UCSD-AML1 (cell line): ENCODE data around the gene ZBTB7C.
A peak's percentile ranks its signal among the peaks of the same experiment; 100 is the strongest.
"Not testable (repeated sequence)": the region's sequence is repeated elsewhere in the genome, so short reads cannot be mapped to it uniquely, and the experiment has no call there.

Experiments
- DNase-seq: peaks from one replicate; lab custom pipeline; 2025; ENCODE audit not compliant: unreplicated experiment; lab: John Stamatoyannopoulos, UW

The ZBTB7C gene

DNA sequence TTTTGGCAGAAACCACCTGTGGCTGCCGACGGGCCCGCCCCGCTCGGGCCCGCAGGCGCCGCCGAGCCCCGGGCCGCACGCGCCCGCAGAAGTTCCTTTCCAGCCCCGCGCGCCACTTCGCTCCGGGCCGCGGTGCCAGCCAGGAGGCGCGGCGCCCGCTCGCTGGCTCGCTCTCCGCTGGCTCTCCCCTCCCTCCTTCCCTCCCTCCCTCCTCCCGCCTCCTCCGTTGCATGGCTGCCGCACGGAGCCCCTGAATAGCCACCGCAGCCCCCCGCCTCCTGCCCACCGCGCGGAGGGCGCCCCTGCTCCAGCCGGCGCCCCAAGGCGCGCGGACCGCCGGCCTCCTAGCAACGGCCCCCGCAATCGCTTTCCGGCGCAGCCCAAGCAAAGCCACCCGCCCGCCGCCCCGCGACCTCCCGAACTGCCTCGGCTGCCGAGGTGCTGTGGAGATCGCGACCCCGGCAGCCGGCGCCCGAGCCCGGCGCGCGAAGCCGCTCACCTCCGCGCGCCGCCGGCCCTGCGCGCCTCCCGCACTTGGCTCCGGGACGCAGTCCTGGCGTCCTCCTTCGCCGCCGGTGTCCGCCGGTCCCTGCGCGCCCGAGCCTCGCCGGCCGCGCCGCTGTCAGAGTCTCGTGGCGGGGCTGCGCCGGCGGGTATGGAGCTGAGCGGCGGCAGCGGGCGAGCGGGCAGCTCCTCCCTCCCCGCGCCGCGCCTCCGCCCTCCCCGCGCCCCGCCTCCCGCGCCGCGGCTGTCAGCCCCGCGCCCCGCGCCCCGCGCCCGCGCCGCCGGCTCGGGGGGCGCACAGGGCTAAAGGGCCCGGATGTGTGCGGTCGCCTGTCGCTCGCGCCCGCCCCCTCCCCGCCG, at the start of gene ZBTB7C:
Gene ZBTB7C (minus strand): TSS at position 657 of the 864 bp plus-strand sequence.
- DNase-seq = no peak

- DNase-seq = no peak
Measured at GRCh38 chr18:48456838-48457237, 47.7 kb upstream of the ZBTB7C start.

- peak; percentile 41 for DNase-seq
Measured at GRCh38 chr18:48455555-48456478, 46.6 kb upstream of the ZBTB7C start.

DNA sequence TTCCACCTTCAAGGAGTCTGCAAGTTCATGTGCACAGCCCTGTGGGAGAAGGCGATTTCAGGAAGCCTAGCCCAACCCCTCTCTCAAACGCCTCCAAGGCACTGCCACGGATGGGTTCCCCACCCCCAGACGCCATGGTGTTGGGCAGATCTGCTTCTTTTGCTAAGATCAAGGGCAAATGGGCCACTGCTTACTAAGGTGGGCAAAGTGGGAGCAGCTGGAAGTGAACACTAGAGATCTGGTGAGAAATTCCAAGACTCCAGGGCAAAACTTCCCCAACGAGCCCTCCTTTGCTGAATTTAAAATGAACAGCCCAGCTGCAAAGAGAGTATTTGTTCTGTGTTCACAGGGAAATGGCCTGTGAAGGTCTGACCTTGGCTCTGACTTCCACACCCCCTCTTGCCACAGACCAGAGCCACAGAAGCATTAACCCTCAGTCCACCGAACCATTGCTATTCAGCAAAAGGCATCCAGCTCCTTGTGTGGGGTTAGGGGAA, 45.1 kb upstream of the ZBTB7C start:
- no peak for DNase-seq

DNA sequence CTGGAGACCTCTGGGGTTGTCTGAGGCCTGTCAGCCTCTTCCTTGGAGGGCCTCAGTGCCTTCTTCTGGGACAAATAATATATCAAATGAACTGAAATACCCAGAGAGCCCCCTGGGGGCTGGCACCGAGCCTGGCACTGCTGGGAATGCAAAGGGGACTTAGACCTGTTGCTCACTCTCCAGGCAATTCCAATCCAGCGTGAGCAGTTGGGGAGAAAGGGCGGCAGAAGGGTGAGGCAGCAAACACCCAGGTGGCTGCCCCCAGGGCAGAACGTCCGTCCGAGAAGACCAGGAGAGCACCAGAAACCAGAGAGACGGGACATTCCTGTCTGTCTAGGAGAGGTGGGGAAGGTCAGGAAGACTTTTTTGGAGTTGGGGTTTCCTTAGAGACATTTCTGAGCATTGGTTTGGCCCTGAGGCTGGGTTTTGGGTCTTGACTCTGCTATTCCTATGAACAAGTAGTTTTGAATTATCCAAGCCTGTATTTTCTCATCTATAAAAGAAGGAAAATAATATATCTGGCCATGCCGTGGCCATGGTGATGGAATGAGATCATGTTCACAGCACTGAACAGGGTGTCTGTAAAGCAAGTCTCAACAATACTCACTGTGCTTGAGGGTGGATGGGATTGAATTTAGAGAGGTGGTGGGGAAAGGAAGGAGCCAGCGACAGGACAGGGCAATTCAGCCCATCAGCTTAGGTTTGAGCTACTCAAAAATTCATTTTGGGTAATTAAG, 44.3 kb upstream of the ZBTB7C start:
- DNase-seq = no peak

- DNase-seq = no peak
Measured at GRCh38 chr18:48452861-48453323, 43.7 kb upstream of the ZBTB7C start.

DNA sequence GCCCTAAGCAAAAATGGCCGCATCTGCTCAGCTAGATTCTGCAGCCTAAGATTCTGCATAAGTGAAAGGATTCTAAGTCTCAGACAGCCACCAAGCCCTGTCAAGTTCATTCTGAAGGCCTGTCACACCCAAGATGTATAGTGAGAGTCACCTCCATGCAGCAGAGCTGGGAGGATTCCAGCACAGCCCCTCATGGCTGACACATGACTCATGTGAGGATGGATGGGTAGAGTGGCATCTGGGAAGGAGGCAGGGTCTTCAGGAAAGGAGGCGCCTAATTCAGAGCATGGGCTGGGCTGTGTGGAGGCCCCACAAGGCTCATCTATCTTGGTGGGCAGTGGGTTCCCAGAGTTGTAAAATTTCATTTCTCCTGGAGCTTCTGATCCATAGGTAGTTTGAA, 41.5 kb upstream of the ZBTB7C start:
- DNase-seq = no peak

DNA sequence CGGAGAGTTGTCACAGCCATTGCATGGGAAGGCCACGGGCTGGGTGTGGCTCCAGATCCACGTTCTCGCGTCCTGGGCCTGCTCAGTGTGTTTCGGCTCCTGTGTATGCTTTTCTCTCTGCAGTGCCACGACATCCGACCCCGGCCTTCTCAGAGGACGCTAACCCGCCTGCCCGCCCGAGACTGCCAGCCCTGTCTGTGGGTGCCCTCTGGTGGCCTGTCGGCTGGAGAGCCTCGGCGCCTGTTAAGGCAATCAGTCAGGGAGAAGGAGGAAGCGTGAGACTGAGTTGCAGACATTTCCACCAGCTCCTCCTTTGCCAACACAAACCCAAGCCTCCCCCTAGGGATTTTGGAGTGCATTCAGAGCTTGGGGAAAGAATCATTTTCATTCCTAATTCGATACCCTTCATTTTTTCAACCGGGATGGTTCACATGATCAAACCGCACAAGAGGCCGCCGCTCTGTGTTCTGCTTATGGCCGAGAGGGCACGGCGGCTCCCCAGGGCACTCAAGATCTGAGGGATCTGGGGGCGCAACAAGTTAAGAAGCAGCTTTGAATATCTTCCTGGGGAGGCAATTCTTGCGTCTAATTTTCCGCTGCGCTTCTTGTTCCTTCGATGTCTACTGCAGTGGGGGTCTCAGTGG, 37.5 kb upstream of the ZBTB7C start:
- DNase-seq = peak; percentile 84

GRCh38 chr18:48445540-48445939, 36.4 kb upstream of the ZBTB7C start:
- DNase-seq = peak; percentile 70

GRCh38 chr18:48442761-48443160, 33.6 kb upstream of the ZBTB7C start:
- DNase-seq = no peak

DNA sequence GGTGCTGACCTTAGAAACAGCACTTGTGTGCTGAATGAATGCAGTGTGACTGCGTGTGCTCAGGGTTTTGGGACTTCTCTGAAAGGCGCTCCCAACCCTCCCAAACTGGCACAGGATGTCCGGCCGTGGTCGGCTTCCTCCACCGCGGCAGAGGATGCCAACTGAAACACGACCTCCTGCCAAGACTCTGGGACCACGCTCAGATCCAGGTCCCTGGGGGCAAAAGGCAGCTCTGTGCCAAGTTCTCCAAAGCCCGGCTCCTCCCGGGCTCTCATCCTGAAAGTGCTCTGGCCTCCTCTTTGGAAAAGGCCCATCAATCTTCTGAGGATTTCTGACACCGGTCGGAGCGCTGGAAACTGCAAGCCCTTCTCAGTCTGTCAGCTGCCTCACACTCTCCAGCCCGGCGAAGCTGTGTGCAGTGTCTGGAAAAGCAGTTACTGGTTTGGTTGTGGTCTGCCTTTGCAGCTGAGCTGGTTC, 32.3 kb upstream of the ZBTB7C start:
- peak; percentile 40 for DNase-seq

GRCh38 chr18:48440924-48441323, 31.7 kb upstream of the ZBTB7C start:
- DNase-seq = no peak

- no peak for DNase-seq
Measured at GRCh38 chr18:48436907-48437306, 27.7 kb upstream of the ZBTB7C start.

DNA sequence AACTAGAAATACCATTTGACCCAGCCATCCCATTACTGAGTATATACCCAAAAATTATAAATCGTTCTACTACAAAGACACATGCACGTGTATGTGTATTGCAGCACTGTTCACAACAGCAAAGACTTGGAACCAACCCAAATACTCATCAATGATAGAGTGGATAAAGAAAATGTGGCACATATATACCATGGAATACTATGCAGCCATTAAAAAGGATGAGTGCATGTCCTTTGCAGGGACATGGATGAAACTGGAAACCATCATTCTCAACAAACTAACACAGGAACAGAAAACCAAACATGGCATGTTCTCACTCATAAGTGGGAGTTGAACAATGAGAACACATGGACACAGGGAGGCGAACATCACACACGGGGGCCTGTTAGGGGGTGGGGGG, 25.2 kb upstream of the ZBTB7C start:
- not testable (repeated sequence) for DNase-seq

DNA sequence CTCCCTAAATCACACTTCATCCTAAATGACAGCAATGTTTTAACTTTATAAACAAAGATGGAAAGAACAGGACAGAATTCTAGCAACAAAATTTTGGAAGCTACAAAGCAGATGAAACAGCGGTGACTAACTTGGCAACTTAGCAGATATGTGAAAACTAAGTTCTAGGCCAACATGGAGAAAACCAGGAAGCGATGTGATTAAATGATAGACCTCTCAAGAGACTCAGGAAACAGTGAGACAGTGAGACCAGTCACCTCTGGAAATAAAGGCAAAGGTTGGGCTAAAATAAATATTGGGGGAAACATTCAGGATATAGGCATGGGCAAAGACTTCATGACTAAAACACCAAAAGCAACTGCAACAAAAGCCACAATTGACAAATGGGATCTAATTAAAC, 24.4 kb upstream of the ZBTB7C start:
- no peak for DNase-seq

DNA sequence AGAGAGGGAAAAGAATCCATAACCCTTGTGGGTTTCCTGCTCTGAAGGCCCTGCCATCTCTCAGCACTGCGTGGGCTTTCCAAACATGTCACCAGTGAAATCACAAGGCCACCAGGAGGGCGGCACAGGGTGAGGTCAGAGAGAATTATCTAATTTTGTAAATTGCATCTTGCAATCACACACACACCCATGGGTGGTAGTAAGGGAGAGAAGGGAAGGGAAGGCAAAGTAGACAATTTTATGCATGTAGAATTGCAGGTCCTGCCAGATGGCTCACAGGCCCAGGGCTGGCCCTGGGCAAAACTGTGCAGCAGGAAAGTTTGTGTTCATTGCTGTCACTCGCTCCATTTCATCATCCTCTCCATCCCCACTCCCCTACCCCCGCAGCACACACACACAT, 21.0 kb upstream of the ZBTB7C start:
- DNase-seq = no peak

DNA sequence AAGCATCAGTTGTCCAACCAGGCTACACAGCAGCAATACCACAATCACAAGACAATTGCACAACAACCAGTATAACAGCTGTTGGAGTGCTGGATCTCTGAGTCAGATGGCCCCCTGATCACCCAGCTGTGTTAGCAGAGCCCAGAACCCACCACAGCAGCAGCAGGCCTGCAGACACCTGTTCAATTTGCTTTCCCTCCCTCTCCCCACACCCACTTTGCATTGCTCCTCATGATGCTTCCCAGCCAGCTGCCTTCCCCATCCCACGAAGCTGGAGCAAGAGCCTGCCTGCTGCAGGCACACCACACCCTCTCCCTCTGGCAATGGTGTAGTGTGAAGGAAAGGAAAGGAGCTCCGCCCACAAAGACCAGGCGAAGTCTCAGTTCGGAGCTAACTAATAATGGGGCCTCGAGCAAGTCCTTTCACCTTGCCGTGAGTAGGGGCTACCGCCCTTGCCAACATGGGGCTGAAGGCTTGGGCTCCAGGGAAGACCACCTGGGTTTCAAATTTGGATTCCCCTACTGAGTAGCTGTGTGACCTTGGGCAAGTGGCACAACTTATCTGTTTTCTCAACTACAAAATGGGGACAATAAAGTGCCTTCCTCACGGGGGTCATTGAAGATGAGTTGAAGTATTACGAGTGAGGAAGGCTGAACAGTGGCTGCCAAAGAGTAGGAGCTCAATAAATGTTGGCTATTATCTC, 19.4 kb upstream of the ZBTB7C start:
- no peak for DNase-seq

DNA sequence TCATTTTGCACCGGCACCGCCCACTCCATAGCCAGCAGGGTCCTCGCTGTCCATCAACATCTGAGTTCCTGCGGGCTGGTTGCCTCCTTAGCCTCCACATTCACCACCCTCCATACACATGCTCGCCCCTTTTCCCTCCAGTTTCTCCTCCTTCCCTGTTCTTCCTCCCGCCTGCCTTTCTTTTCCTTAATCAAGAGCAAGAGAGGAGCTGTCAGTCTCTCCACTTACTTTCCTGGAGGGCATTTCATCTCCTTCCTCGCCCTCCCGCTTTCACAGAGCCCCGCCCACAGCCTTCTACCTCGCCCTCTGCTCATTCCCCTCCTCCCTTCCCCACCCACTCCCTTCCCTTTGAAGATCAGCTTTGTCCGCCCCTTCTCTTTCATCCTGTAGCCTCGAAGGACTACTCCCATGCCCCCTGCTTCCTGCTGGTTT, 13.8 kb upstream of the ZBTB7C start:
- DNase-seq = no peak

DNA sequence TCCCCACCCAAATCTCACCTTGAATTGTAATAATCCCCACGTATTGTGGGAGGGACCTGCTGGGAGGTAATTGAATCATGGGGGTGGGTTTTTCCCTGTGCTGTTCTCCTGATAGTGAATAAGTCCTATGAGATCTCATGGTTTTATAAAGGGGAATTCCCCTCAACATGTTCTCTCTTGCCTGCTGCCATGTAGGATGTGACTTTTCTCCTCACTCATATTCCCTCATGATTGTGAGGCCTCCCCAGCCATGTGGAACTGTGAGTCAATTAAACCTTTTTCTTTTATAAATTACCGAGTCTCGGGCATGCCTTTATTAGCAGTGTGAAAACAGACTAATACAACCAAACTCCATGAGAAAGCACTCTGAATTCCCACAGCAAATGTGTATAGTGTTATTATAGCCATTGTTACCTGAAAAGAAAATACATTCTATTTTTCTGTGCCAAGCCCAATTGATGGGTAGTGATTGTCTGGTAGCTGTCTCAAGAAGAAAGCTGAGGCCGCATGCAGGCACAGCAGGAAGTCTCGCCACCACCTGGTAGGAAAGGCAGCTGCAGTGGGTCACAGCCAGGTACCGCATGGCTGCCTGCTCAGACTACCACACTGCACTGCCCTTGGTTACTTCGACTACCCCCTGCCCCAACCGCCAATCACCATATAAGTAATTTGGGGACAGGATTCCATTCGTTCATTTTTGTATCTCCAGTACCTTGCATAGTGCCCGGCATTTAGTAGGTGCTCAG, 10.3 kb upstream of the ZBTB7C start:
- no peak for DNase-seq
